GM13977 (cell line): ENCODE results near the gene IMPACT.

Source experiments
- DNase-seq: peaks from one replicate; pipeline ENCODE4 v3.0.0; 2012; ENCODE audit warnings: low spot score
- in situ Hi-C: fragments of 300-500 bp; cut with MboI; formaldehyde crosslinking; loops from one replicate; pipeline ENCODE4 v1.12.0; 2022; ENCODE audit warnings: low sequenced_read_pairs, low pct_unique_long_range_greater_than_20kb, mixed read lengths, inconsistent platforms; ENCODE audit not compliant: unreplicated experiment
- TF ChIP-seq, protein P1 (sequence below): IDR thresholded peaks from 2 replicates; pipeline ENCODE4 v1.5.1; 2012; ENCODE audit warnings: mild to moderate bottlenecking, control low read depth; ENCODE audit not compliant: insufficient read depth; ENCODE audit errors: extremely low read depth, missing control alignments

The IMPACT gene

GRCh38 chr18:24459772-24460171 lies 33.3 kb downstream of the IMPACT start:
- in situ Hi-C loops: no loop called here
- TF ChIP-seq, protein P1, sequence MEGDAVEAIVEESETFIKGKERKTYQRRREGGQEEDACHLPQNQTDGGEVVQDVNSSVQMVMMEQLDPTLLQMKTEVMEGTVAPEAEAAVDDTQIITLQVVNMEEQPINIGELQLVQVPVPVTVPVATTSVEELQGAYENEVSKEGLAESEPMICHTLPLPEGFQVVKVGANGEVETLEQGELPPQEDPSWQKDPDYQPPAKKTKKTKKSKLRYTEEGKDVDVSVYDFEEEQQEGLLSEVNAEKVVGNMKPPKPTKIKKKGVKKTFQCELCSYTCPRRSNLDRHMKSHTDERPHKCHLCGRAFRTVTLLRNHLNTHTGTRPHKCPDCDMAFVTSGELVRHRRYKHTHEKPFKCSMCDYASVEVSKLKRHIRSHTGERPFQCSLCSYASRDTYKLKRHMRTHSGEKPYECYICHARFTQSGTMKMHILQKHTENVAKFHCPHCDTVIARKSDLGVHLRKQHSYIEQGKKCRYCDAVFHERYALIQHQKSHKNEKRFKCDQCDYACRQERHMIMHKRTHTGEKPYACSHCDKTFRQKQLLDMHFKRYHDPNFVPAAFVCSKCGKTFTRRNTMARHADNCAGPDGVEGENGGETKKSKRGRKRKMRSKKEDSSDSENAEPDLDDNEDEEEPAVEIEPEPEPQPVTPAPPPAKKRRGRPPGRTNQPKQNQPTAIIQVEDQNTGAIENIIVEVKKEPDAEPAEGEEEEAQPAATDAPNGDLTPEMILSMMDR: no peak
- no peak for DNase-seq

- TF ChIP-seq, protein P1: no peak
- in situ Hi-C loops: no loop called here
- DNase-seq: no peak
Observed at GRCh38 chr18:24460388-24460787, 33.9 kb downstream of the IMPACT start, which contains the start of gene HRH4. TSS of gene HRH4 (plus strand) at chr18:24460637. CDS start at chr18:24460729, 92 bp downstream.

DNA sequence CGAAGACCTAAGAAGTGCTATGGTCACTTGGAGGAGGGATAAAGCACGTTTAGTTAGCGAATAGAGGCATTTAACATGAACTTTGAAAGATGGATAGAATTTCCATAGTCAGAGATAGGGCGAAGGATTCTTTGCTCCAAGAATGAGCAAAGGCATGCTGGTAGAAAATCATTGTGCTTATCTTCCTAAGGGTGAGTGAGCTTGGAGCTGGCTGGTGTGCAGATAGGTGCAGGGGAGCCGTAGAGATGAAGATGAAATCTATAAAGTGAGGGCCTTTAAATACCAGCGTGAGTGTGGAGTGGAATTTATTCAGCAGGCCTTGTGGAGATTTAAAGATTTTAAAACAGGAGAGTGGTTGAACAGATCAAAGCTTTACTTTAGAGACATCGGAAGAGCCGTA lies 35.5 kb downstream of the IMPACT start:
- TF ChIP-seq, protein P1: no peak
- DNase-seq: no peak
- in situ Hi-C loops: no loop called here

GRCh38 chr18:24462838-24463775 lies 36.6 kb downstream of the IMPACT start:
- in situ Hi-C loops: no loop called here
- TF ChIP-seq, protein P1: no peak
- DNase-seq: no peak

- TF ChIP-seq, protein P1: no peak
- no peak for DNase-seq
- in situ Hi-C loops: no loop called here
Observed at GRCh38 chr18:24465486-24465885, 39.0 kb downstream of the IMPACT start.

- TF ChIP-seq, protein P1: no peak
- in situ Hi-C loops: no loop called here
- no peak for DNase-seq
Observed at GRCh38 chr18:24466771-24467170, 40.3 kb downstream of the IMPACT start.
